GM18909 (cell line): ENCODE results near the gene PSMC2.
A peak's percentile ranks its signal among the peaks of the same experiment; 100 is the strongest.

Source experiments
- ATAC-seq: cut with Tn5 transposase; IDR thresholded peaks from one replicate; pipeline ENCODE4 v1.9.1; 2021; ENCODE audit warnings: mild to moderate bottlenecking; ENCODE audit not compliant: unreplicated experiment, poor library complexity

PSMC2 gene

GRCh38 chr7:103347507-103348267 is at the start of gene PSMC2:
TSS of gene PSMC2 (plus strand) at chr7:103347643. CDS start at chr7:103347712, 69 bp downstream.
- ATAC-seq, result peak; percentile 75

- no peak for ATAC-seq
Observed at GRCh38 chr7:103297837-103298179, 49.6 kb upstream of the PSMC2 start.

DNA sequence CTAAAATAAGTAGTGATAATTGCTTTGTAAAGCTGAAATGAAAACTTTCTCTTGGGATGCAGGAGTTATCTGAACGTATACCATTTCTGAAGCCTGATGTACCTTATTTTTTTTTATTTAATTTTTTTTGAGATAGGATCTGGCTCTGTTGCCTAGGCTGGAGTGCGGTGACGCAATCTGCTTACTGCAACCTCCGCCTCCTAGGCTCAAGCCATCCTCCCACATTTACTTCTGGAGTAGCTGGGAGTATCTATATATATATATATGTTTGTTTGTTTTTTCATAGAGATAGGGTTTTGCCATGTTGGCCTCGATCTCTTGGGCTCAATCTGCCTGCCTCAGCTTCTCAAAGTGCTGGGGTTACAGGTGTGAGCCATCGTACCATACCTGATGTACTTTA is 47.8 kb upstream of the PSMC2 start:
- no peak for ATAC-seq

DNA sequence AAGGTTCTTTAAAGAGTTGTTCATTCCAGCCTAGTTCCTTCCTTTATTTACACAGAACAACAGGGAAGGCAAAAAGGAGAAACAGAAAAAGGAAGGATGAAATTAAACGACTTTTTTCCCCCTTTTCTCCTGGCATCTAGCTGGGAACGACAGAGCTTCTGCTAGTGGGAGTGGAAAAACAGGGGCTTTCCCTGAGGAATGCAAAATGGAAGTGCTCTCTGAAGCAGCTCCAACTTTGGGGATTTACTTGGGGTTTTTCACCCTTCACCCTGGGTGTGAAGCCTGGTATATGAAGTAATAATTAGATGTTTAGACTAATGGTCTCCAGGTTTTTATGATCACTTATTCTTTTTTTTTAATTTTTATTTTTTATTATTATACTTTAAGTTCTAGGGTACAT is 46.0 kb upstream of the PSMC2 start:
- ATAC-seq, result no peak

GRCh38 chr7:103307503-103308231 is 39.8 kb upstream of the PSMC2 start:
- peak; percentile 54 for ATAC-seq

- no peak for ATAC-seq
Observed at GRCh38 chr7:103314852-103315251, 32.6 kb upstream of the PSMC2 start.

- ATAC-seq, result no peak
Observed at GRCh38 chr7:103316380-103316941, 31.0 kb upstream of the PSMC2 start.

DNA sequence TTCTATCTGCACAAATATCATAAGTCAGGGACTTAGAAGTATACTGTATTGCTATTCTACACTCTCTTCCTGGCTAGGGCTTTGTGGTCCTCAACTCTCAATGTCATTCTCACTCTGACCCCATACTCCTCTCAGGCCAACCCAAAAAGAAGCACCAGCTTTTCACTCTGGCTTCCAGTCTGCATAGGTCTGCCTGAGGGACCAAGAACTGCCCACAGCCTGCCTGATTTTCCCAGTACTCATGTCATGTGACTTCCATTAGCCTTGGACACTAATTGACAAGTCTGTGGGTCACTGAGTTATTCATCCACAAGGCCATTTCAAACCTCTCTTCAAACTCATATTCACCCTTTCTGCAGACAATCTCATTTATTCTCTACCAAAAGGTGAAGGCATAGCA is 30.4 kb upstream of the PSMC2 start:
- ATAC-seq, result no peak

GRCh38 chr7:103325744-103326143 is 21.7 kb upstream of the PSMC2 start:
- no peak for ATAC-seq

DNA sequence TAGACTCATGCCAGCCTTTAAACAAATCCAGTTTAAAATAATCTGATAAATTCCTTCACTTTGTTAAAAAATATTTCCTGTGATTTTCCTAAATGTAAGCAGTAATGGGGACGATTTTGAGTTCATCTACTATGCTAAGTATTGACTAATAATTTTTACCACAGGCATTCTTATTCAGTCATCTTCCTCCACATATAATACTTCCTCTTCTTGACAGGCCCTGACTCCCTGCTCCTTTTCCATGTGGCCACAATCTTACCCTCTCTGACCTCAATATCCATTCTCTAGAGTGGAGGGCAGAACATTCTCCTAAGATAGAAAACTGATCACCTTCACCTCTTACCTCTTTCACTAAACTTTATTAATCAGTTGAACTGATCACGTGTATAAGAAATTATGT is 10.7 kb upstream of the PSMC2 start:
- ATAC-seq, result no peak

- no peak for ATAC-seq
Observed at GRCh38 chr7:103338864-103339263, 8.6 kb upstream of the PSMC2 start.

GRCh38 chr7:103341466-103341865 is 6.0 kb upstream of the PSMC2 start:
- no peak for ATAC-seq

DNA sequence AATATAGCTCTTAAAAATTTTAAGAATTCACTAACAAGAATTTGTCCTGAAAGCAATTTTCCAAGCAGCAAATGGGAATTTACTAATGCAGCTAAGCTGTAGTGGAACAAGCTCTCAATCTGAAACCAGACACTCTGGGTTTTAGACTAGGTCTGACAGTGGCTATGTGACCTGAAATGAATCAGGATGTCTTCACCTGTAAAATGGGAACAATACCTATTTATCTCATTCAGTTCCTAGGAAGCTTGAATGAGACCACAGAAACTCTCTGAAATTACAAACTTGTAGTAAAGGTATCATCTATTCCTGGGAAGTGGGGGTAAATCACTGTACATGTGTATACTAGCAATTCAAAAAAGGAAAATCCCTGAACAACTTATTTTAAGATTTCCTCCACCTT is 4.1 kb upstream of the PSMC2 start:
- no peak for ATAC-seq

DNA sequence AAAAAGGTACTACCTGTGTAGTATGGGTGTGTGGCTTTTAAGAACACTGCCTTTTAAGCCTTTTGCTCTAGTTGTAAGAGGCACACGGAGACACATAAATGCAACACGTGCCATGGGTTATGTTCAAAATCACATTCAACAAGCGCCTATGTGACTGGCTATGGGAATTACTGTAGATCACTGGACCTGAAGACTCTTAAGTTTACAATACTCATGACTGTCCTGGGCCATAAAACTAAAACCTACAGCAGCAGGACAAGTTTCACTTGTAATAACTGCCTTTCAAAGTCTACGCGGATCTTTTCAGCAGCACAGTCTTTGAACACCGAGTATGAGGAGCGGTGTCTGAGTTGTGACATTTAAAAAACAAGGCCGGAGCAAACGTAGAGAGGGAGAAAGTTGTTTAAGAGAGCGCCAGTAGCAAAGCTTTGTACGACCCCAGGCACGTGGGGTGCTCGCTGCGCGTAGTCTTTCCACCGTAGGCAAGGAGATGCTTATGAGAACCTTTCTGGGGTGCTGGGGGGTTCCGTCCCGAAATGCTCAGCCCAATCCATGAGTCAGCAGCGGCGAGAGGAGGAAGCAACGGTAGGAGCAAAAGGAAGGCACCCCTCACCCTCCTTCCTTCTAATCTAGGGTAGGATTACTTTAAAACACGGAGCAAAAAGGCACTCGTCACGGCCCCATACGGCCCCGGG is 3.5 kb upstream of the PSMC2 start:
- ATAC-seq, result peak; percentile 5

GRCh38 chr7:103344453-103345149 is 2.8 kb upstream of the PSMC2 start, which contains the start of gene DNAJC2:
TSS of gene DNAJC2 (minus strand) at chr7:103344767. CDS start at chr7:103344622, 145 bp downstream.
- ATAC-seq, result peak; percentile 81

DNA sequence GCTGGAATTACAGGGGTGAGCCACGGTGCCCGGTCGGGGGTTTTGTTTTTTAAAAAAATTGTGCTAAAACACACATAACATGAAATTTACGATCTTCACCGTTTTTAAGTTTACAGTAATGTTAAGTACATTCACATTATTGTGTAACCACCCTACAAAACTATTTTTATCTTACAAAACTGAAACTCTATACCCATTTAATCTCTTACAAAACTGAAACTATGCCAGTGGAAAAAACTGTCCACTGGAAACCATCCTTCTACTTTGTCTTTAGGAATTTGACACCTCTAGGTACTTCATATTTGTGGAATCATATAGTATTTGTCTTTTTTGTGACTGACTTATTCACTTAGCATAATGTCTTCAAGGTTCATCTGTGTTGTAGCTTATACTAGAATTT is 1.0 kb upstream of the PSMC2 start:
- no peak for ATAC-seq

GRCh38 chr7:103348452-103348851 is 1.0 kb downstream of the PSMC2 start:
- no peak for ATAC-seq

DNA sequence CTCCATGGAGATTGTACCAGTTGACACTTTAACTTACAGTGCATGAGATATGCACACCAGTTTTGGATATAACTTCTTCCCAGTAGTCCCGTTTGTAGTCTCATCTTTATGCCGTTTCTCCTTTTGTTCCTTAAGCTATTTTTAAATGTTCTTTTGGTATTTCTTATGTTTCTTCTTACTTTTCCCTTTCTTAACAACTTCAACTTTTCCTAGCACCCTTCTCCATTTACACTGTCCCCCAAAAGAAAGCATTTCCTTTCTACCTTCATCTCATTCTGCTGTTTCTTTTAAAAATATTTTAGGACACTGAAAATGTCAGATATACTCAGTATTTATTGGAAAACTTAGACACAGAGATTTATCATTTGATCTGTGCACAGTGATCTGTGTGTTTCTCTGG is 1.5 kb downstream of the PSMC2 start:
- no peak for ATAC-seq

DNA sequence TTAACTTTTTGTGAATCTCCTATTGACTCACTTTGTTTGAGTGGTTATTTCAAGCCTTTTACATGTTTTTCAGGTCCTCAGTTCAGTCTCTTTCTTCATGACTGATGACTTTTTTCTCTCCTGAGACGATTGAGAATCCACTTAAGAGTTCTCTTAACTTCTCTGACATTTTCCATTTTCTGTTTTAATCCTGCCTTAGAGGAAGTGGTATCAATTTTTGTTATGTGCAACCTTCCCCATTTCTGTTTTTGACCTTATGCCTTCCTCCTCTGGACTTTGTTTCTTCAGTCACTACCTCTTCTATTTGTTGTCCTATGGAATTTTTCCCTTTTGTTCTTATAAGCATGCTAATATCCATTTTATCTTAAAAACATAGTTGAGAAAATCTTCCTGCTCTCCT is 2.4 kb downstream of the PSMC2 start:
- no peak for ATAC-seq

- no peak for ATAC-seq
Observed at GRCh38 chr7:103369432-103369831, 22.0 kb downstream of the PSMC2 start.
